ENCODE results near the gene NECTIN3. TPM values are rescaled to one million over a fixed set of nuclear protein-coding genes. Genes with fewer than 3 reads are reported as not detected.
A peak's percentile ranks its signal among the peaks of the same experiment; 100 is the strongest.

Gene NECTIN3
- total and polyA plus RNA-seq, 3 experiments from 2014 or later, result 2.2 to 13.3 (median 12.8) TPM

GRCh38 chr3:111072031-111072921 lies 660 bp downstream of the NECTIN3 start:
- DNase-seq, result peak in 1 of 5 donors; percentile 5
- H3K9me3 Mint-ChIP-seq, result no peaks in the 10 kb centered on the region
- no peaks in the 10 kb centered on the region for H3K36me3 ChIP-seq (ENCODE audit: insufficient read depth, low read length)
- H3K4me1 ChIP-seq (ENCODE audit: insufficient read depth, low read length), result peaks cover 15% of the 10 kb centered on the region
- H3K27ac ChIP-seq (ENCODE audit: low read depth, low read length), result no peak overlapping the region
- peaks cover 31 to 52% (median 39%) of the 10 kb centered on the region in 3 donors for H3K4me1 Mint-ChIP-seq
- ChIA-PET POLR2A (no interaction called here), CTCF (no interaction called here)
- H3K9me3 ChIP-seq (ENCODE audit: low read length), result no peaks in the 10 kb centered on the region
- peaks cover 0 to 10% (median 0%) of the 10 kb centered on the region in 3 donors for H3K36me3 Mint-ChIP-seq
- H3K4me3 Mint-ChIP-seq, result peak overlapping the region; percentile 89 to 97 (median 95)
- H3K27me3 Mint-ChIP-seq, result peaks cover 0 to 22% of the 10 kb centered on the region in 2 donors
- no peaks in the 10 kb centered on the region for H3K27me3 ChIP-seq (ENCODE audit: insufficient read depth, low read length, poor library complexity, severe bottlenecking)
- peak overlapping the region in 7 of 8 donors; percentile 18 to 90 (median 81) for H3K27ac Mint-ChIP-seq
- peak overlapping the region; percentile 70 for H3K4me3 ChIP-seq (ENCODE audit: low read length)

DNA sequence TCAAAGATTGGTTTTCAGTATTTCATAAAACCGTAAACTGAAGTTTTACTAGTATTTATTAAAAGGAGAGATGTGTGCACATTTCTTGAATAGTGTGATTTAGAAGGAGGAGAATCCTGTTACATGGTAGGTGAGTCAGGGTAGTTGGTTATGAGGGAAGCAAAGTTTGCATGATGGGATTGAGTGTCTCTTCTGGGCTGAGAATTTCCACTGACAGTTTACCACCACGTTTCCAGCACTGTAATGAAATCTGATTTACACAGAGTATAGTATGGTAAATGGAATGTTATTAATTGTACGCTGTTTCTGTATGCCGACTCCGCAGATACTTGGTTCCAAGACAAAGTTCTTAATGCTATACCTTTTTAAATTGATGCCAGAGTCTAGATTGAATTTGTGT lies 1.6 kb downstream of the NECTIN3 start:
- H3K4me3 ChIP-seq (ENCODE audit: low read length), result no peak overlapping the region

DNA sequence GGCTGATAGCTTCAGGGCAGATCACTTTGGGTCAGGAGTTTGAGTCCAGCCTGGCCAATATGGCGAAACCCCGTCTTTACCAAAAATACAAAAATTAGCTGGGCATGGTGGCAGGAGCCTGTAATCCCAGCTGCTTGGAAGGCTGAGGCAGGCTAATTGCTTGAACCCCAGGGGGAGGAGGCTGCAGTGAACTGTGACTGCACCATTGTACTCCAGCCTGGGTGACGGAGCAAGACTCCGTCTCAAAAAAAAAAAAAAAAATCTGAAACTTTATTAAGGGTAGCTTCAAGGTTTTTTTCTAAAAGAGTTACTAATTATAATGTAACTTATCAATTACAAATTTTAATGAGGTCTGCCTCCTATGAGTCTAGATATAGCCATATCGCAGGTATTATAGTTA lies 5.1 kb downstream of the NECTIN3 start:
- Histone ChIP-seq H3K27me3 (ENCODE audit: insufficient read depth, low read length, poor library complexity, severe bottlenecking) (no peaks in the 10 kb centered on the region), H3K27ac (ENCODE audit: low read depth, low read length) (no peak overlapping the region), H3K4me1 (ENCODE audit: insufficient read depth, low read length) (peaks cover 15% of the 10 kb centered on the region), H3K4me3 (ENCODE audit: low read length) (no peak overlapping the region), H3K9me3 (ENCODE audit: low read length) (no peaks in the 10 kb centered on the region), H3K36me3 (ENCODE audit: insufficient read depth, low read length) (no peaks in the 10 kb centered on the region)
- Mint-ChIP-seq H3K27me3 (peaks cover 0 to 22% of the 10 kb centered on the region in 2 donors), H3K27ac (no peak overlapping the region), H3K4me3 (no peak overlapping the region), H3K4me1 (peaks cover 22 to 51% (median 25%) of the 10 kb centered on the region in 3 donors), H3K36me3 (peaks cover 0 to 3% (median 0%) of the 10 kb centered on the region in 3 donors), H3K9me3 (no peaks in the 10 kb centered on the region)
- DNase-seq, result no peak
- POLR2A ChIA-PET, result no interaction called here
- CTCF ChIA-PET, result interaction anchor here (0.7 kb wide), 1 partner anchor 526 kb away, joined by 3 read pairs; no protein-coding TSS in a partner anchor

More for the DNA sequence above, 1.6 kb downstream of the NECTIN3 start:
- Mint-ChIP-seq H3K36me3 (peaks cover 0 to 10% (median 0%) of the 10 kb centered on the region in 3 donors), H3K4me3 (peak overlapping the region; percentile 89 to 97 (median 95)), H3K27ac (peak overlapping the region in 5 of 8 donors; percentile 1 to 85 (median 18)), H3K4me1 (peaks cover 31 to 58% (median 39%) of the 10 kb centered on the region in 3 donors), H3K27me3 (peaks cover 0 to 22% of the 10 kb centered on the region in 2 donors), H3K9me3 (no peaks in the 10 kb centered on the region)
- CTCF ChIA-PET, result no interaction called here
- Histone ChIP-seq H3K27me3 (ENCODE audit: insufficient read depth, low read length, poor library complexity, severe bottlenecking) (no peaks in the 10 kb centered on the region), H3K9me3 (ENCODE audit: low read length) (no peaks in the 10 kb centered on the region), H3K4me1 (ENCODE audit: insufficient read depth, low read length) (peaks cover 15% of the 10 kb centered on the region), H3K36me3 (ENCODE audit: insufficient read depth, low read length) (no peaks in the 10 kb centered on the region), H3K27ac (ENCODE audit: low read depth, low read length) (no peak overlapping the region)
- no peak for DNase-seq
- POLR2A ChIA-PET, result no interaction called here

DNA sequence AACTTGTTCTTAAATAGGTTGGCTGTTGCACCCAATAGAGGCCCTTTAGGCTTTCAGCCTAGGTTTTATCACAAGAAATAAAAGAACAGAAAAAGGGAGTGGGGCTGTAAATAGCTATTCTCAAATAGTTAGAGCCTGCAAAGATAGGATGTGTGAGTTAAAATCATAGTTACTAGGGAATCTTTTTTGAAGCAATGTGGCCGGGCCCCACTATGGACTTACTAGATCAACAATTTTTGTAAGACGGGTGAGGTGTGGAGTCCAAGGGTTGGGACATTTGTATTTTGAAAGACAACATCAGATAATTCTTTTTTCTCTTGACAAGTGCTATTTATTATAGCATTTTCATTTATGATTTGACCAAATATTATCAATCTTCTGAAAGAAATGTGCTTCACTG lies 5.8 kb downstream of the NECTIN3 start:
- Histone ChIP-seq H3K27ac (ENCODE audit: low read depth, low read length) (no peak overlapping the region), H3K36me3 (ENCODE audit: insufficient read depth, low read length) (no peaks in the 10 kb centered on the region), H3K4me1 (ENCODE audit: insufficient read depth, low read length) (peaks cover 14% of the 10 kb centered on the region), H3K4me3 (ENCODE audit: low read length) (no peak overlapping the region), H3K9me3 (ENCODE audit: low read length) (no peaks in the 10 kb centered on the region), H3K27me3 (ENCODE audit: insufficient read depth, low read length, poor library complexity, severe bottlenecking) (no peaks in the 10 kb centered on the region)
- Mint-ChIP-seq H3K4me1 (peaks cover 21 to 51% (median 25%) of the 10 kb centered on the region in 3 donors), H3K9me3 (no peaks in the 10 kb centered on the region), H3K27me3 (peaks cover 0 to 22% of the 10 kb centered on the region in 2 donors), H3K27ac (no peak overlapping the region), H3K4me3 (no peak overlapping the region), H3K36me3 (peaks cover 0 to 3% (median 0%) of the 10 kb centered on the region in 3 donors)
- CTCF ChIA-PET, result interaction anchor here (0.6 kb wide), 1 partner anchor 494 kb away, joined by 3 read pairs; no protein-coding TSS in a partner anchor
- DNase-seq, result no peak
- POLR2A ChIA-PET, result no interaction called here

GRCh38 chr3:111080413-111080812 lies 8.8 kb downstream of the NECTIN3 start:
- Mint-ChIP-seq H3K36me3 (no peaks in the 10 kb centered on the region), H3K27me3 (peaks cover 0 to 3% of the 10 kb centered on the region in 2 donors), H3K9me3 (no peaks in the 10 kb centered on the region), H3K27ac (no peak overlapping the region), H3K4me3 (no peak overlapping the region), H3K4me1 (peaks cover under 1 to 20% (median 1%) of the 10 kb centered on the region in 3 donors)
- Histone ChIP-seq H3K36me3 (ENCODE audit: insufficient read depth, low read length) (no peaks in the 10 kb centered on the region), H3K27me3 (ENCODE audit: insufficient read depth, low read length, poor library complexity, severe bottlenecking) (no peaks in the 10 kb centered on the region), H3K27ac (ENCODE audit: low read depth, low read length) (no peak overlapping the region), H3K4me3 (ENCODE audit: low read length) (no peak overlapping the region), H3K9me3 (ENCODE audit: low read length) (no peaks in the 10 kb centered on the region), H3K4me1 (ENCODE audit: insufficient read depth, low read length) (no peaks in the 10 kb centered on the region)
- CTCF ChIA-PET, result interaction anchor here (0.8 to 2.1 kb wide), 10 partner anchors 10 to 764 kb away, joined by 3 to 8 read pairs (median 3); partner anchors contain the start of gene NECTIN3
- DNase-seq, result no peak
- POLR2A ChIA-PET, result no interaction called here

DNA sequence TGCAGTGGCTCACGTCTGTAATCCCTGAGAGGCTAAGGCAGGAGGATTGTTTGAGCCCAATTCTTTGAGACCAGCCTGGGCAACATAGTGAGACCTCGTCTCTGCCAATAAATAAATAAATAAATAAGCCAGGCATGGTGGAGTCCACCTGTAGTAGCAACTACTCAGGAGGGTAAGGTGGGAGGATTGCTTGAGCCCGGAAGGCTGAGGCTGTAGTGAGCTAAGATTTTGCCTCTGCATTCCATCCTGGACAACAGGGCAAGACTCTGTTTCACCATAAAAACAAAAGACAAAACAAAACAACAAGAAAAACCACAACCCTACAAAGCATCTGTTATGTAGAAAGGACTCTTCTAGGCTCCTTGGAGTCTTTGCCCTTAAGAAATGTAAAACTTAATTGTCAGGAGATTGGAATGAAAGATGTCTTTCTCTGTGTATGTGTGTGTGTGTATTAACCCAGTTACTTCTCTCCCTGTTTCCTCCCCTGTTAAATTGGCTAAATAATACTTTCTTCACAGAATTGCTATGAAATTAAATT lies 9.5 kb downstream of the NECTIN3 start:
- Mint-ChIP-seq H3K27me3 (no peaks in the 10 kb centered on the region), H3K27ac (no peak overlapping the region), H3K36me3 (no peaks in the 10 kb centered on the region), H3K4me1 (peaks cover 1 to 14% (median 5%) of the 10 kb centered on the region in 3 donors), H3K9me3 (no peaks in the 10 kb centered on the region), H3K4me3 (no peak overlapping the region)
- Histone ChIP-seq H3K27me3 (ENCODE audit: insufficient read depth, low read length, poor library complexity, severe bottlenecking) (no peaks in the 10 kb centered on the region), H3K27ac (ENCODE audit: low read depth, low read length) (no peak overlapping the region), H3K4me3 (ENCODE audit: low read length) (no peak overlapping the region), H3K36me3 (ENCODE audit: insufficient read depth, low read length) (no peaks in the 10 kb centered on the region), H3K9me3 (ENCODE audit: low read length) (no peaks in the 10 kb centered on the region), H3K4me1 (ENCODE audit: insufficient read depth, low read length) (no peaks in the 10 kb centered on the region)
- no peak for DNase-seq
- POLR2A ChIA-PET, result no interaction called here
- CTCF ChIA-PET, result interaction anchor here (0.8 to 2.1 kb wide), 9 partner anchors 10 to 765 kb away, joined by 3 to 8 read pairs (median 3); partner anchors contain the start of gene NECTIN3

- H3K27ac ChIP-seq (ENCODE audit: low read depth, low read length), result no peak overlapping the region
- DNase-seq, result no peak
- H3K4me3 ChIP-seq (ENCODE audit: low read length), result no peak overlapping the region
- no peaks in the 10 kb centered on the region for H3K9me3 Mint-ChIP-seq
- H3K4me1 ChIP-seq (ENCODE audit: insufficient read depth, low read length), result no peaks in the 10 kb centered on the region
- H3K4me3 Mint-ChIP-seq, result no peak overlapping the region
- H3K27ac Mint-ChIP-seq, result no peak overlapping the region
- CTCF ChIA-PET, result no interaction called here
- H3K36me3 Mint-ChIP-seq, result no peaks in the 10 kb centered on the region
- no peaks in the 10 kb centered on the region for H3K27me3 ChIP-seq (ENCODE audit: insufficient read depth, low read length, poor library complexity, severe bottlenecking)
- peaks cover 6 to 21% (median 14%) of the 10 kb centered on the region in 3 donors for H3K4me1 Mint-ChIP-seq
- no peaks in the 10 kb centered on the region for H3K36me3 ChIP-seq (ENCODE audit: insufficient read depth, low read length)
- POLR2A ChIA-PET, result no interaction called here
- H3K27me3 Mint-ChIP-seq, result no peaks in the 10 kb centered on the region
- H3K9me3 ChIP-seq (ENCODE audit: low read length), result no peaks in the 10 kb centered on the region
Measured at GRCh38 chr3:111084911-111085310, 13.3 kb downstream of the NECTIN3 start.

DNA sequence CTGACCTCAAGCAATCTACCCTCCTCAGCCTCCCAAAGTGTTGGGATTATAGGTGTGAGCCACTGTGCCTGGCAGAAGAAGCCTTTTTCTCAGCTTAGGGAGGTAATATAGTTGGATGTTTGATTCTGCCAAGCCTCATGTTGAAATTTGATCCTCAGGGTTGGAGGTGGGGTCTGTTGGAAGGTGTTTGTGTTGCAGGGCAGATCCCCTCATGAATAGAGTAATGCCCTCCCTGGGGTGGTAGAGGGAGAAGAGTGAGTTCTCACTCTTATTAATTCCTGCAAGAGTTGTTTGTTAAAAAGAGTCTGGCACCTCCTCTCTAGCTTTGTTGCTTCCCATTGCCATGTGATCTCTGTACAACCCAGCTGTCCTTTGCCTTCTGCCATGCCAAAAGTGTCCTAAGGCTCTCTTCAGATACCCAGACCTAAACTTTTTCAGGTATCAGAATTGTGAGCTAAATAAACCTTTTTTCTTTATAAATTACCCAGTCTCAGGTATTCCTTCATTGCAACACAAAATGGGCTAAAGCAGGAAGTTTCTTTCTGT lies 16.4 kb downstream of the NECTIN3 start:
- Mint-ChIP-seq H3K36me3 (no peaks in the 10 kb centered on the region), H3K27ac (peak overlapping the region in 2 of 8 donors; percentile 44 to 56), H3K4me3 (peak overlapping the region in 1 of 7 donors; percentile 19), H3K9me3 (no peaks in the 10 kb centered on the region), H3K4me1 (peaks cover 8 to 44% (median 24%) of the 10 kb centered on the region in 3 donors), H3K27me3 (no peaks in the 10 kb centered on the region)
- POLR2A ChIA-PET, result no interaction called here
- Histone ChIP-seq H3K27me3 (ENCODE audit: insufficient read depth, low read length, poor library complexity, severe bottlenecking) (no peaks in the 10 kb centered on the region), H3K27ac (ENCODE audit: low read depth, low read length) (no peak overlapping the region), H3K9me3 (ENCODE audit: low read length) (no peaks in the 10 kb centered on the region), H3K4me1 (ENCODE audit: insufficient read depth, low read length) (no peaks in the 10 kb centered on the region), H3K36me3 (ENCODE audit: insufficient read depth, low read length) (no peaks in the 10 kb centered on the region), H3K4me3 (ENCODE audit: low read length) (no peak overlapping the region)
- no peak for DNase-seq
- CTCF ChIA-PET, result no interaction called here

All from CD8-positive, alpha-beta memory T cell (primary cell).